ENCODE data around the gene DKK1. TPM values are rescaled to one million over a fixed set of nuclear protein-coding genes. Genes with fewer than 3 reads are reported as not detected.

DKK1 gene
- total RNA-seq, 1 donor from 2014 or later = 11.4 TPM

DNA sequence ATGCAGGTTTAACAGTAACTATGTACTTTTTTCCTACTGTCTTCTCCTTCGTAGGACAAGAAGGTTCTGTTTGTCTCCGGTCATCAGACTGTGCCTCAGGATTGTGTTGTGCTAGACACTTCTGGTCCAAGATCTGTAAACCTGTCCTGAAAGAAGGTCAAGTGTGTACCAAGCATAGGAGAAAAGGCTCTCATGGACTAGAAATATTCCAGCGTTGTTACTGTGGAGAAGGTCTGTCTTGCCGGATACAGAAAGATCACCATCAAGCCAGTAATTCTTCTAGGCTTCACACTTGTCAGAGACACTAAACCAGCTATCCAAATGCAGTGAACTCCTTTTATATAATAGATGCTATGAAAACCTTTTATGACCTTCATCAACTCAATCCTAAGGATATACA, 2.4 kb downstream of the DKK1 start:
- DNase-seq (ENCODE audit: low spot score) = no peak

DNA sequence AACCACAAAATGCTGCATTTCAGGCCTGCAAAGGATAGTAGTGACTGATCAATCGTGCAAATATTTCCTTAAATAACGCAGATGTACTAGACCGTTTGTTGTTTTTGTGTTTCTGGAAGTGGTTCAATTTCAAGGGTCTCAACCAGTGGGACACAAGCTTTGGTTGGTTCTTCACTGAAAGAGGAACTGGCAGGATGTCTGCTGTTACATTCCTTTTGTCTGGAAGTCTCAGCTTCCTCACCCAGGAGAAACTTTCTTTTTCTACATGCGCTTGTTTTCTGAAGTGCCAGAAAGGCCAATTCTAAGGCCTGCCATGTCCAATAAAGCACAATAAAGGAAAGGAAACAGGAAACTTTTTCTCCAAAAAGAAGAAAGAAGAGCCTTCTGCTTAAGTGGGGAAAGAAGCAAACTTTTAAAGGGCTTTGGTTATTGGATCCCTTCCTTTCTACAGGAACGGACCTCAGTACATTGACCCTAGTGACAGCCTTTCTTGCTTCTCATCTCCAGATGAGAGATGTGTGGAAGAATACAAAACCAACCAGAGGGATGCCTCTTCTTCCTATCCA, 4.1 kb downstream of the DKK1 start:
- DNase-seq (ENCODE audit: low spot score) = no peak

DNA sequence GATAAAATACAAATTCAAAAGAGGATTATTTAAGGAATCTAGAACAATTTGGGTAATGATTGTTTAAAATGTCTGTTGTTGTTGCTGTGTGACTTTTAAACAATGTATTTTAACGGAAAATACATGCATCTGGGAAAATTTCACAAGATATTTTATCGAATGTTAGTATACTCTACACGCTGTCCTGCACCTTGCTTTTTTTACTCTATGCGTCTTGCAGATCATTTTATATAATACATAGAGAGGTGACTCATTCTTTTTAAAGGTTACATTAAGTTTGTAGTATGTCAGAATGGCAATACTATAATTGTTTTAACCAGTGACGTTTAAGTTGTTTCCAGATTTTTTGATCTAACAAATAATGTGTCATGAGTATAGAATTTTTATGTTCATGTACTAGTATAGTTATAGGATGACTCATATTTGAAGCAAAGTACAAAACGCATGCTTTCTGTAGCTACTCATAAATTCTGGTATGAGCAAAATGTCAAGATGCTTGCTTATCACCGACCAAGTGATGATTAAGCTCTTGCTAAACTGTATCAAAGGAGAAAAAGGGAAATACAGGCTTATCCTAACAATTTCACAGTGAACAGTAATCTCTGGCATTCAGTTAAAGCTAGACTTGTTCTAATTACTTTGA, 4.9 kb downstream of the DKK1 start:
- no peak for DNase-seq (ENCODE audit: low spot score)

DNA sequence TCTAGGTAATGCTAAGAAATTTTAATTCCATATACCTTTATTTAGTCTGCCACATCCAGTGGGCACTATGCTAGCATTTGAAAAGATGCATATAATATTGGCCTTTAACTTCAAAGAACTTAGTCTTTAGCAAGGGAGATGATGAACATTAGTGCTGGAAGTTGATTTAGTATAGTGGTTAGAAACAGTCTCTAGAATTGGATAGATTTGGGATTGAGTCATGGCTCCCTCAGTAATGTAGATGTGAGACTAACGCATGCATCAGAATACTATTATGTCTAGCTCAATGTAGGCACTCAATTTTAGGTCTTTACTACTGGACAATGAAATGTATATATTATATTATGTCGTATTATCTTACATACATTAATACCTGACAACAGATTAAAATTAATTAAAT, 5.8 kb downstream of the DKK1 start:
- no peak for DNase-seq (ENCODE audit: low spot score)

DNA sequence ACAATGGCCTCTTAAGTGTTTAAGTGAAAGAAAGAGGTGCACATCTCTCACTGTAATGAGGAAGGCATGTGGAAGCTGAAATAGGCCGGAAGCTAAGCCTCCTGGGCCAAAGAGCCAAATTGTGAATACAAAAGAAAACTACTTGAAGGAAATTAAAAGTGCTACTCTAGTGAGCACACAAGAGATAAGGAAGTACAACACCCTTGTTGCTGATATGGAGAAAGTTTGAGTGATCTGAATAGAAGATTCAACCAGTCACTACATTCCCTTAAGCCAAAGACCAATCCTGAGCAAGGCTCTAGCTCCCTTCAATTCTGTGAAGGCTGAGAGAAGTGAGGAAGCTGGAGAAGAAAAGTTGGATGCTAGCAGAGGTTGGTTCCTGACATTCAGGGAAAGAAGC, 8.2 kb downstream of the DKK1 start:
- no peak for DNase-seq (ENCODE audit: low spot score)

DNA sequence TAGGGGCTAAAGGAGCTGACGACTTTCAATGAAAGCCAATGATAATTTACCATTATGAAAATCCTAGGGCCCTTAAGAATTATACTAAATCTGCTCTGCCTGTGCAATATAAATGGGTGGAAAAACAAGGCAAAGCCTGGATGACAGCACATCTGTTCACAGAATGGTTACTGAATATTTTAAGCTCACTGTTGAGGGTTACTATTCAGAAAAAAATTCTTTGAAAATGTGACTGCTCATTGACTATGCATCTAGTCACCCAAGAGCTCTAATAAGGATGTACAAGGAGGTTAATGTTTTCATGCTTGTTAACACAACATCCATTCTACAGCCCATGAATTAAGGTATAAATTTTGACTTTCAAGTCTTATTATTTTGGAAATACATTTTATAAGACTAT, 8.9 kb downstream of the DKK1 start:
- DNase-seq (ENCODE audit: low spot score) = no peak

DNA sequence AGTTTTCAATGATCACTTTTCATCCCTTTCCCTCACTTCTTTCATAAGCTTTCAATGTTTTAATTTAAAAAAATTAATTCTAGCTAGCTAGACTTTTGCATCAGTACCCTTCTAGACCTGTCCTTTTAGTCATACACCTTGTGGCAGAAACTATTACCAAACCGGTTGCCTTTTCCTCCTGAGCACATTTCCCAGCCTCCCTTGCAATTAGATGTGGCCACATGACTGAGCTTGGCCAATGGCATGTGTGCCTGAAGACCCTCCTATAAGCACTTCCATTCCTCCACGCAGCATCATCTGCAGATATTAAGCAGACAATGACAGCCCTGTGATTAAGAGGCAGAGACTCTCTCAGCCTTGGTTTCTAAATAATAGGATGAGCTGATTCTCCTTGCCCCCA, 12.3 kb downstream of the DKK1 start:
- DNase-seq (ENCODE audit: low spot score) = no peak

DNA sequence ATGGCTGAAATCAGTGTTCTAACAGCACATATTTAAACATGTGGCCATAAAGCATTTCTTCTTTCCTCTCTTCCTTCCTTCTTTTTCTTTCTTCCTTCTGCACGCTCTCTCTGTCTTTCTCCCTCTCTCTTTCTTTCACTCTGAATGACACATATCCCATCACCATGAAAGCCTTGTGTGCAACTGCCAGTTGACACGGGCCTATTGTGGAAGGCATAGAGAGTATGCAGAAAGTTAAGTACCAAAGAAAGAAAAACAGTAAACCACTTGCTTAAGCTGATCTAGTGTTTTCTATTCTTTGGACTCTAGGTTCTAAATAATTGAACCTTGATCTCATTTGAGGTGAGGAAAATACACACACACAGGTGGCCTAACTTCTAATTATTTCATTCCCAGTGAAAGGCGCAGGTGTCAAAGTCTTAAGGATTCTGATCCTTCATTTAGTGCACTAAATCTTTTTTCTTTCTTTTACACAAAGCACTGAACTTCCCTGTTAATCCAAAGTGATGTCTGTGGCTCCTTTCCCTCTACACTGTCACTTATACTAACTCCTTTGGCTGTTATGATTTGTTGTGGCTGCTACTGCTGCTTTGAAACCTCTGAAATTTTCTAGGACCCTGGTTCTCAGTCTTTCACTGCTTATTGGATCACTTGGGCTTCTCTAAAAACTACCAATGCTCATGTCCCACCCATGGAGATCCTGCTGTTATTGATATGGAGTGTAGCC, 17.7 kb downstream of the DKK1 start:
- DNase-seq (ENCODE audit: low spot score) = no peak

DNA sequence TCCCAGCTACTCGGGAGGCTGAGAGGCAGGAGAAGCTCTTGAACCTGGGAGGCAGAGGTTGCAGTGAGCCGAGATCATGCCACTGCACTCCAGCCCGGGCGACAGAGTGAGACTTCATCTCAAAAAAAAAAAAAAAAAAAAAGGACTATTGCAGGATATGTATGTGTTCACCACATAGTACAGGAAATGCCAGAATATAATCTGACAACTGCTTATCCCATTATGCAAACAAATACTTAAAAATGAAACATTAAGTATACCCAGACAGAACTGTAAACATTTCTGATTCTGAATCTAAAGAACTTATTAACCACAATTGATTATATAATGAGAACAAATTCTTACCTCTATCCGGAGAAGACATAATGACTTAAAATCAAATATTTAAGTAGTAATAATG, 18.7 kb downstream of the DKK1 start:
- no peak for DNase-seq (ENCODE audit: low spot score)

DNA sequence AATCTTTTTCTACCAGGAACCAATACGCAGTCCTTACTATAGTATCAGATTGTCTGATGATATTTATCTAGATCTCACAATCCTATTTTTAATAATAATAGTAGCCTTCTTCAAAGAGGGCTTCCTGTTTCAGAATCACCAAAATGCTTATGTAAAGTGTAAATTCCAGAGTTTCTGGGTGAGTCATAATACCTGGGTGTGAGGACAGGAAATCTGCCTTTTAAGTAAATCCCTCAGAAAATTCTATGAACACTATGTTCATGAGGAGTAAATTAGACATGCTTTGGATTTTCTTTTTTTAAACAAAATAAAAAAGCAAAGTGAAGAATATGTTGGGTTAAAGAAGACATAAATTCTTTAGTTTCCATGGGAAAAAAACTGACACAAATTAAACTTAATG, 20.5 kb downstream of the DKK1 start:
- no peak for DNase-seq (ENCODE audit: low spot score)

DNA sequence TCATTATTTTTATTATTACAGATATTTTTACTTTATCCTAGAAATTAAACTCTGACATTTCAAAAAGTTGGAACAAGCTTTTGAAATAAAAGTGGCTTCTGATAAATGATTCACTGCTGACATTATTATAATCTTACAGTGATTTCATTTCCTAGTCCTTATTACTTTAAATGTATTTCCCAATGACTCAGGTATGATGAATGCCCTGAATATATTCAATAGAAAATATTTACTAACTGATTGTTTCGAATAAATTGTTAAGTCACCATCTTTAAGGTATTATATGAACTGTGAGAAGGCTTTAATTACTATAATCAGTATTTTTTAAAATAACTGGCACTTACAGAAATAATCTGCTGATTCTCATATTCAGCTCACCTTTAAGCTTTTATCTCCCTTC, 21.6 kb downstream of the DKK1 start:
- no peak for DNase-seq (ENCODE audit: low spot score)

DNA sequence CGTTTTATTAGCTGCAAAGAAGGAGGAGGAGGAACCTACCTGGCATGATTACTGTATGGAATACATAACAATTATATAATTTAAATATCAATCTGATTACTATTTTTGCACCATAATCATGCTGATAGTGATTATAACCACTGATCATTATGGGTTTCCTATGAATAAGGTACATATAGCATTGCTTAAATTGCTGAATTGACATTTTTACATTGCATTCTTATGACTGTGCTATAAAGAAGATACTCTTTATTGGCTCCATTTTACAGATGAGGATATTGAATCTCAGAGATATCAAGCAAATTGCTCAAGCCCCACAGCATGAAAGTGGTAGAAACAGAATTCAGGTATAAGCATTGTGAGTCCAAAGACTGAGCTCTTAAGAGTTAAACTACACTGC, 23.1 kb downstream of the DKK1 start:
- no peak for DNase-seq (ENCODE audit: low spot score)

DNA sequence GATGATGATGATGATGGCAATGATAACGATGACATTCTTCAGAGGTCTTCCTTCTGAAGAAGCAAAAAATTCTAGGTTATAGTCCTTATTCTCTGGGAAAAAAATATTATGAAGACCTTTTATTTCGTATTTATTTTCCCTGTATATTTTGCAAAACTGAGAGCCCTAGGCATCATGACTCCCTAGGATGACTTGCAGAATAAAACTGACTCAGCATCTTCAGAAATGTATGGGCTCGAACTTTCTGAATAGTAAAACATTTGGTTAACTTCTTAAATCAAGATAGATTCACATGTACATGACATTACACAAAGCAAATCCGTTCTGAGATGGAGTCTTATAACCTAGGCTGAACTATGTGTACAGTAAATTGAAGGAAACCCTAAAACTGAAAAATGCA, 29.4 kb downstream of the DKK1 start:
- no peak for DNase-seq (ENCODE audit: low spot score)

DNA sequence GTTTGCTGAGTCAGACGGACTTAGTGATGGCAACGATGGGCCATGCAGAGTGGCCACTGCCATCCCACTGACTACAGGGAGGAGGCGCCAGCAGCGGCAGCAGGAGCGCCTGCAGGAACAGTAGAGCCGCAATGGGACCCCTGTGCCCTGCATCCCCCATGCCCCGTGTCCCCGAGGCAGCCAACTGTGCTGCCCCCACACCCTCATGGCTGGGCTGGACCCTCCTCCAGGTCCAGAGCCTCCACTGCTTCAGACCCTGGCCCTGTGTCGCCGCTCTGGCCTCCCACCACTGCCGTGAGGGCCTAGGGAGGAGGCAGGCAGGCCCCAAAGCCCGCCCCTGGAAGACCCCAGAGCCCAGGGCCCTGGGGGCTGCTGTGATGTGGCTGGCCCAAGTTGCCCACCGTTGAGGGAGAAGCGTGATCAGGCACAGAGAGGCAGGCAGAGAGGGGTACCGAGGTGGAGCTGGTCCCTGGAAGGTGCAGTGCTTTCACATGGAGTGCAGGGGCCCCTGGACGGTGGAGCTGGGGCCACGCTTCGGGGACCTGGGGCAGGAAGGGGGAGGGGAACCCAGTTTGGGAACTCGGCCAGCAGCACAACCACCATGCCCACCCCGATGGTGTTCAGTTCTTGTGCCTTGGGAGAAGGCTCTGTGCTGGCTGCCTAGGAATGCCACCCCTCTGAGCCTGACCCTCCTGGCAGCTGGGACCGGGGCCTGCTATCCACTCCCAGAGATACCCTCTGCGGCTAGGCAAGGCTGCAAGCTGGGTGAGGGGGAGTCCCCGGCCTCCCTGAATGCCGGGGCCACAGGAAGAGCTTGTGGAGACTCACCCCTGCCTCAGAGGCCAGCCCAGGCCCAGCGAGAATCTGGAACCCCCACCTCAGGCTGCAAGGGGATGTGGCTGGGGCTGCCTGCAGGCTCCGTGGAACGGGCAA, 32.6 kb downstream of the DKK1 start:
- DNase-seq (ENCODE audit: low spot score) = no peak

DNA sequence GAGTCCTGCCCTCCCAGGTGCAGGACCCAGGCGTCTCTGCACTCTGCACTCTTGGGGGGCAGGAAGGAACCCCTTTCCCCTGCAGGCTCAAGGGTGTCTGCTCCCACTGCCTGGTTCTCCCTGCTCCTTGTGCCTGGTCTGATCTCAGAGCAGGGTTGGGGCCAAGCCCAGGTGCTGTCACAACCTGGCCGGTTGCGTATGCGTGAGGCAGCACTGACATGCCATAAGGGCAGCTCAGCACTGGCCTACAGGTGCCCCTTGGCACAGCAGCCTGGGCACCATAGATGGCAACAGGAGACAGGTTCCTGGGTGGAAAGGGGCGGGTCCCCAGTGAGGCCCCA, 33.2 kb downstream of the DKK1 start:
- DNase-seq (ENCODE audit: low spot score) = no peak

DNA sequence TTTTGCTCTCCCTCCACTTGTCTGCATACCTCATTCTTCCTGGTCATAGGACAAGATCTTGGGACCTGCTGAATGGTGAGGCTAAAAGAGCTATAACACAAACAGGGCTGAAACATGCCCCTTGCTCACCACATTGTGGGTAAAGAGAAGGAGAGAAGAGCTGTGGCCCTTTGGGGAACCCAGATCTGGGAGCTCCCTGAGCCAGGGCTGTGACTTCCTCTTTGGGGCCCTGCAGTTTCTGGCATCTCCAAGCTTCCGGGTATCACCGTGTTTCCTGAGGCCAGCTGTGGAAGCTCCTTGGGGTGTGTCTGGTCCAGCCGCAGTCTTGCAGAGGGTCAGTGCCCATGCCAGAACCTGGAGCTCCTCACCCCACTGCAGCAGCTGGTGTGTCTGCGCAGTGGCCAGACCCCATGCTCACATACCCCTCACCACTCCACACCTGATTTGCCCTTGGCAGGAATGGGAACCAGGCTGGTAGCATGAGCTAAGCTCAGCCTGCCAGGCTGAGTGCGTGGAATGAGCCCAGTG, 34.0 kb downstream of the DKK1 start:
- DNase-seq (ENCODE audit: low spot score) = no peak

DNA sequence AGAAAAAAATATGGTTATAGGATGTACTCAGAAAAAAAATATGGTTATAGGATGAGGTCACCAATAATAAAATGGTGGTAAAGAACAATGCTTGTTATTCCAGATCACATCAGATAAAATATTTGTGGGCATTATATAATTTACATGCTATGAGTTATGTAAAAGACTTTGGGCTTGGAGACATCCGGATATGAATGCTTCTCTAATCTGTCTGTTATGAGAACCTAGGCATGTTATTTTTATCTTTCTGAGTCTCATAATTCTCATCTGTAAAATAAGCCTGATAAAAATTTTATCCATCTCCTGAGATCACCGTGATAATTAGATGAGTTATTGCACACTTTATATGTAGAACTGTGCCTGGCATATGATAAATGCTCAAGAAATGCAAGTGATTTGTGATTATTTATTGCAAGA, 37.8 kb downstream of the DKK1 start:
- no peak for DNase-seq (ENCODE audit: low spot score)

DNA sequence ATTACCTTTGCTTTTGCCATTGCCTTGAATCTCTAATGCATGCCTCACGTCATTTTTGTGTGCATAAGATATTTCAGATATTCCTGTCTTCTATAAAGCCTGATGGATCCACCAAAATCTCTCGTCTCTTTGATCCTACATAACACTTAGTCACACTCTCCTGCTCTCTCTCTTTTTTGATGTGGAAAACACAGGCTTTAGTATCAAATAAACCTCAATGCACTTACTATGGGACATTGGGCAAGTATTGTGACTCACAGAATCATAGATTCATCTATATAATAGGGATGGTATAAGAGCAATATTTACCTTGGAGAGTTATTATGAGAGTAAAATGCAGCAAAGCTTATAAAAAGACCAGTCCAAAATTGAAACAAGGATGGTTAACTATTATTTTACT, 39.1 kb downstream of the DKK1 start:
- no peak for DNase-seq (ENCODE audit: low spot score)

DNA sequence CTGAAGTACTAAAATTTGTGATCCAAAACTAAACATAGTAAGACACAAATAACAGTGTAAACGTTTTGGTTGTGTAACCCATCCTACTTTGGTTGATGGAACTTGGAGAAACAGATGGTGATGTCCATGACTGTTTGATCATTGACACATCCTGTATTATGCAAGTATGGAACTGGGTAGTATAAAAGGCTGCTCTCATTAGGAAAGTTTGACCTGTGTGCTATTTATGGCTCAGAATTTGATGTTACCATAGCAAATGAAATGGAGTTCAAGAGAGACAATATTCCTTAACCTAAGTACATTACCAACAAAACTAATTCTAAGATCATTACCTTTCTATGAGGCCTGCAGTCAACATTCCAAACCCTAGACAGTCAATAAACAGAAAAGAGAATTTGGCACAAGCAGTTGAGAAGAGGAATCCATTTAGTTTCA, 39.9 kb downstream of the DKK1 start:
- no peak for DNase-seq (ENCODE audit: low spot score)

DNA sequence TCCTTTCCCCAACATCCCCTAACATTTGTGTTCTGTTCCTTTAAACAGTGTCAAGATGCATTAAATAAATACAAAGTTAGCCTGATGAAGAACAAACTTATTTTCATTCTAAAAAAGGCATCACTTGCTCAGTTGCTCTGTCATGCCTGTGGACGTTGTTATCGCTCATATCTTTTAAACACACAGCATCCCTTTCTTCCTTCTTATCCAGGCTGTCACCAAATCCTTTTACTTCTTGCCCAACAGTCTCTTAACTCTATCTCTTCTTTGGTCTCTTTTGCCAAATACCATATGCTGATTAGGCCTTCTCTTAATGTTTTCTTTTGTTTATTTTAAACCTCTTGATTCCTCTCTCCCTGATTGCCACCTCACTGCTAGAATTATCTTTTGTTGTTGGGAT, 43.9 kb downstream of the DKK1 start:
- no peak for DNase-seq (ENCODE audit: low spot score)

DNA sequence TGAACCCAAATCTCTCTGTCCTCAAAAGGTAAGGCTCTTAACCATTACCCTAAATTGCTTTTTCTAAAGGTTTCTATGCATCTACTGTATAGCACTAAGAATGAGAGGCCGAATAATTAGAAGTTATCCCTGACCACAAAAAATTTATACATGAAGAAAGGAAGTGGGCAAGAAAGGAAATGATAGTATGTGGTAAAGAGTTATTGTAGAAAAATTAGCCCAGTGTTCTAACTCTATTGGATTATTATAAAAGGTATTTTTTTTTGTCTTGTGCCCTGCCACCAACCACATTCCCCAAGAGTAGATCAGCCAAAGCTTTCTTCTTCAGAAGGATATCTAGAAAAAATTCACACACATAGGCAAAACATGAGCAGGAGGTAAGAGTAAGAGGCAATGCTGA, 45.4 kb downstream of the DKK1 start:
- no peak for DNase-seq (ENCODE audit: low spot score)

All from mesenteric fat pad (tissue), 1 donor.